SK-N-MC (cell line): ENCODE measurements around the gene GNG4.

Experiments used
- EZH2 ChIP-seq: fragments of 200-600 bp; sonication (generic); IDR thresholded peaks from one replicate; pipeline ENCODE4 v1.6.1; 2017; ENCODE audit warnings: antibody characterized with exemption
- FOXP2 ChIP-seq: optimal IDR thresholded peaks from 2 replicates; pipeline ENCODE3; 2011; ENCODE audit warnings: mild to moderate bottlenecking, moderate library complexity; ENCODE audit not compliant: insufficient read depth; ENCODE audit errors: extremely low read length, control extremely low read depth
- POLR2AphosphoS5 ChIP-seq: IDR thresholded peaks from 2 replicates; pipeline ENCODE4 v1.6.1; 2012; ENCODE audit warnings: mild to moderate bottlenecking, low read depth, low read length, borderline replicate concordance

- TF ChIP-seq POLR2AphosphoS5 = no peak
- no peak for TF ChIP-seq EZH2
- TF ChIP-seq FOXP2 = no peak
These were observed 92.8 kb downstream of the GNG4 start for GRCh38 chr1:235556807-235557206.
